ENCODE results near the gene KLF16.
A peak's percentile ranks its signal among the peaks of the same experiment; 100 is the strongest.

KLF16 gene

GRCh38 chr19:1858412-1859081 lies 4.8 kb downstream of the KLF16 start:
- no peak for TF ChIP-seq CTCF (IDR thresholded peaks at IDR 0.05; ENCODE audit: extremely low read depth, missing control alignments)
- no peak for DNase-seq (ENCODE audit: low spot score)

- no peak for DNase-seq (ENCODE audit: low spot score)
These were observed 5.6 kb downstream of the KLF16 start for GRCh38 chr19:1857648-1858326.

GRCh38 chr19:1856698-1857603 lies 6.4 kb downstream of the KLF16 start:
- DNase-seq (ENCODE audit: low spot score), result peak; percentile 90
- no peak for TF ChIP-seq CTCF (IDR thresholded peaks at IDR 0.05; ENCODE audit: extremely low read depth, missing control alignments)

More at GRCh38 chr19:1857648-1858326, 5.6 kb downstream of the KLF16 start:
- TF ChIP-seq CTCF (IDR thresholded peaks at IDR 0.05; ENCODE audit: extremely low read depth, missing control alignments), result no peak

- no peak for DNase-seq (ENCODE audit: low spot score)
- no peak for TF ChIP-seq CTCF (IDR thresholded peaks at IDR 0.05; ENCODE audit: extremely low read depth, missing control alignments)
These were observed 7.1 kb downstream of the KLF16 start for GRCh38 chr19:1856345-1856697.

- TF ChIP-seq CTCF (IDR thresholded peaks at IDR 0.05; ENCODE audit: extremely low read depth, missing control alignments), result no peak
- DNase-seq (ENCODE audit: low spot score), result no peak
These were observed 7.5 kb downstream of the KLF16 start for GRCh38 chr19:1855828-1856255.

GRCh38 chr19:1855040-1855827 lies 8.1 kb downstream of the KLF16 start:
- no peak for TF ChIP-seq CTCF (IDR thresholded peaks at IDR 0.05; ENCODE audit: extremely low read depth, missing control alignments)
- DNase-seq (ENCODE audit: low spot score), result peak; percentile 96
